Stimulated activated CD4-positive, alpha-beta T cell treated with anti-CD3 and anti-CD28 coated beads, Interleukin-12 subunit alpha, Interleukin-12 subunit beta, amount 100 ng/mL, for 4 hours (primary cell): Measurements from ENCODE around the gene NOS1AP.

Experiments used
- DNase-seq: peaks from one replicate; pipeline ENCODE4 v3.0.0-alpha.2; 2020

Gene NOS1AP

GRCh38 chr1:162139211-162139610 lies 69.7 kb downstream of the NOS1AP start:
- no peak for DNase-seq

DNA sequence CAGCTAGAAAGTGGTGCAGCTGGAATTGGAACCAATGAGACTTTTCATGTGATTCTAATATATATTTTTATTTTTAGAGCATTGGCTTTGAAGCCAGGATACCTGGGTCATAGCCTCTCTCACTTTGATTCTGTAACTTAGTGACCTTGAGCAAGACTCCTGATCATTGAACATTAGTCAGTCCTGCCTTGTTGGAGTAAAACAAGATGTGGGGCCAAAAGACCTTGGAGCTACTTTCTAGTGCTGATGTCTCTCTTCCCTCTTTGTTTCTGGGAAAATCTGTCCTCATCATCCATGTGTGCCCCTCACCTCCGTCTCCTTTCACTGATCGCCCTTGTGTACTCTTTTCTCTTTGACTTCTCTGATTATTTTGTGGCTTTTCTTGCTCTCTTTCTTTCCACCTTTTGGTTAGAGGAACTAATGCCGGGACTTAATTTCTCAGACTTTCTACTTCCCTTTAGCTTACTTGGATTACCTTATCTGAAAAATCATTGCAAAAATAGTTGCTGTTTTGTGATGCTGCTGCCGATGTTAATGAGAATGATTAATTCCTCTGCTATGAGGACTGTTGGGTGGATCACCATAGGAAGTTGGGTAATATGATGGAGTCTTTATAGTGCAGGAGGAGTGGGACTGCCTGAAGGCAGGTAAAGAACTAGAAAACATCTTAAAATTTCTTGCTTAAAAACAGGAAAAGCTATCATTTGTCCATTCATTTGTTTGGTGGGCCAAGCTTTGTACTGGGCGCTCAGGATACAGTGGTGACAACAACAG lies 72.0 kb downstream of the NOS1AP start:
- DNase-seq = no peak

DNA sequence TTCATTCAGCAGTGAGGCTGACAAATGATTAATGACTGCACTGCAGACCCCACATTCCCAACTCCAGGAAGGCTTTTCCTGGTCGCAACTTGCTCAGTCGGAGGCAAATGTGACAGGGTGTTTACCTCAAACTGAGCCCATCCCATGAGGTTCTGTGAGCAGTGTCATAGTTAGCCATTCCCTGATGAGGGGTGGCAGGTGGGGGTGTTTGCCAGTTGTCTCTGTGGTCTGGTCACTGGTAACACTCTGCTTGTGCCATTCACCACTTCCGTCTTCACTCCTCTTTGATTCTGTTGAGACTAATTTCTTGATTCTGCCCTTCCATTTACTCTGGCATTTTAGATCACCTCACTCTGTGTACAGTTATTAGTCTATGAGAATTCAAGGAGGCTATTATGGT lies 73.5 kb downstream of the NOS1AP start:
- no peak for DNase-seq

DNA sequence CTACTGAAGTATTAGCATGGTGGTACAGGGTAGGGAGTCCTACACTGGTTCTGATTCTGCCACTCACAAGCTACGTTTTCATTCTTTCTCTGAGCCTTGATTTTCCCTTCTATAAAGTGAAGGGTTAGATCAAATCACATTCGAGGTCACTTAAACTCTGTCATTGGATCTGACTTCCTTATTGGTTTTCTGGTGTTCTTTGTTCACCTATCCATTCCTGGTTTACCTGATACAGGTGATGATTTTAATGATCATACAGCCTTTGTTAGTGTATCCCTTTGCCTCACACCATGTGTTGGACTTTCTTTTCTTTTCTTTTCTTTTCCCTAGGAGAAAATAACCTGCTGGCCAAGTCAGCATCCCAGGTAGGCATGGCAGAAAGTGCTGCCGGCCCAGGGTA lies 74.8 kb downstream of the NOS1AP start:
- no peak for DNase-seq

- DNase-seq = no peak
These were observed 75.4 kb downstream of the NOS1AP start for GRCh38 chr1:162144853-162145252.

- no peak for DNase-seq
These were observed 75.9 kb downstream of the NOS1AP start for GRCh38 chr1:162145280-162145965.

- DNase-seq = no peak
These were observed 76.6 kb downstream of the NOS1AP start for GRCh38 chr1:162145966-162146696.

- DNase-seq = no peak
These were observed 78.3 kb downstream of the NOS1AP start for GRCh38 chr1:162147760-162148159.

- no peak for DNase-seq
These were observed 80.6 kb downstream of the NOS1AP start for GRCh38 chr1:162150112-162150511.

DNA sequence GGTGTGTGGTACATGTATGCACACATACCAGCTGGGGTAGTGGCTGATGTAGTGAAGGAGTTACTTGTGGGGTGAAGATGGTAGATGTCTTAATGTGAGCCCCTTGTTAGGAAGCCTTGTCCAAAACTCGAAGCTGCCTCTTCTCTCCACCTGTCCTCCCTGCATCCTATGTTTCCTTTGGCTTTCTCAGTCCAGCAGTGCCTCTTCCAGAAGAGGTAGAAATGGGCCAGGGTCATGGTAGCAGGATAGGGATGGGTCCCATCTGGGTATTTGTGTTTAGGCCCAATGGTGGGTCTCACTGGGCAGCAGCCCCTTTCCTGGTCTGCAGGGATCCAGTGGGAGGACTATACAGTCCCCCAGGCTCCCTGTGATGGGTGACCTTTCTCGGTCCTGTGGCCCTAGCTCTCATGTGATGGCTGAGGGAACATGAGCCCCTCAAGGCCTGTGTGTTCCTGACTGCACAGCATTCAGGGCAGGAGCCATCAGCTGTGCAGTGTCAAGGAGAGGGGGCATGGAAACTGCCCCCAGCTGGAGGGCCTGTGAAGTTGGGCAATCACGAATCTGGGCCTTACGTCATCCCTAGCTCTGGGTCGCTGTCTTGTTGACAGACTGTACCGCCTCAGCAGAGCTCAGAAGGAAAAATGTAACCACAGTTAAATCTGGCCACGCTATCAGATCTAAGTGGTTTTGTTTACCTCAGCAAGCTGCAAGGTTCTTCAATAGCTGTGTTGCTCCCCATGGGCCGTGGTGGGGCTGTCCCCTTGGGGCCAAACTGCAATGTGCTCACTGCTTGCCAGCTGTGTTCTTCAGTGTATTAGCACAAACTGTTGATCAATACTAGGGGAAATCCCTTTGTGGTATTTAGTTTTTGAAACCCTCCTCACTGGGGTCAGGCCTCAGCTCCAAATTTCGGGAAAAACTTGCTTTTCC lies 82.7 kb downstream of the NOS1AP start:
- no peak for DNase-seq

GRCh38 chr1:162153374-162153773 lies 83.9 kb downstream of the NOS1AP start:
- DNase-seq = no peak

GRCh38 chr1:162157469-162157868 lies 88.0 kb downstream of the NOS1AP start:
- DNase-seq = no peak

- no peak for DNase-seq
These were observed 89.3 kb downstream of the NOS1AP start for GRCh38 chr1:162158624-162159271.

- no peak for DNase-seq
These were observed 90.0 kb downstream of the NOS1AP start for GRCh38 chr1:162159515-162159914.

DNA sequence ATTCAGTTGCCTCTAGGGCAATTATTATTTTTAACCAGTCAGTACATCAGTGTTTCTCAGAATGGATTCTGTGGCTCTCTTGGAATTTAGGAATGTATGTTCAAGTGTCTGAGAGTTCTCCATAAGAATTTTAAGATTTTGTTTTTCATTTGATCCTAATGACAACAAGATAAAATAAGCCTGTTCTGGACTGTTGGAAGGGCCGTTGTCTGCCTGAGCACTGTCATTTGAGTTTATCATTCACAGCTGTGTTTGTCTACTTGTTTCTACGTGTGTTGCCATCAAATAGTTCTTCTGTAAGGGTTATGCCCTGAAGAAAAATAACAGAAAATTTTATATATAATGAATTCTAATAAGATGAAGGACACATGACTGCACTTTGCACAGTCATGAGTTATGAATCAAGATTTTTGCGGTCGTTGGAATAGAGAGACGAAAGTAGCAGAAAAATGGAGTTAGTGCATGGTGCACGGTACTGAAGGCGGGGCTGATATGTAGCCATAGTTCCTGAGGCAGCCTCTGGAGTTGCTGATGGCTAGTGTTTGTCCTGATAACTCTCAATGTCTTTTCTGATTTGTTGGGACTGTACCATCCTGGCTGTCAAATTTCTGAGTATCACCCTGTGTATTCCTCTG lies 92.5 kb downstream of the NOS1AP start:
- DNase-seq = no peak

DNA sequence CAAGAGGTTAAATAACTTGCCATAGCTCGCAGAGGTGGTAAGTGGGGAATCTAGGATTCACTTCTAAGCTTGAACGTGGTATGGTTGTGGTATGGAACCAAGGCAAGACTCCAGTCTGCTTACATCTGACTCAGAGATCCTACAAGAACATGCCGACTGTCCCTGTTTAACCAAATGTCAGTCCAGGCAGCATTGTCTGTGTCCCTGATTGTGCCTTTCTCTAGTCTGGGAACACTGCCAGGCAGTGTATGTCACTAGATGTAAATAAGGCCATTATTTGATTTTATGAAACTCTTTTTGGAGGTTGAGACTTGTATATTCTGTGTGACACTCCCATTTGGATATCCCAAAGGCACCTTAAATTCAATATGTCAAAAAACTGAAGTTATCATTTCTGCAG lies 96.0 kb downstream of the NOS1AP start:
- no peak for DNase-seq

DNA sequence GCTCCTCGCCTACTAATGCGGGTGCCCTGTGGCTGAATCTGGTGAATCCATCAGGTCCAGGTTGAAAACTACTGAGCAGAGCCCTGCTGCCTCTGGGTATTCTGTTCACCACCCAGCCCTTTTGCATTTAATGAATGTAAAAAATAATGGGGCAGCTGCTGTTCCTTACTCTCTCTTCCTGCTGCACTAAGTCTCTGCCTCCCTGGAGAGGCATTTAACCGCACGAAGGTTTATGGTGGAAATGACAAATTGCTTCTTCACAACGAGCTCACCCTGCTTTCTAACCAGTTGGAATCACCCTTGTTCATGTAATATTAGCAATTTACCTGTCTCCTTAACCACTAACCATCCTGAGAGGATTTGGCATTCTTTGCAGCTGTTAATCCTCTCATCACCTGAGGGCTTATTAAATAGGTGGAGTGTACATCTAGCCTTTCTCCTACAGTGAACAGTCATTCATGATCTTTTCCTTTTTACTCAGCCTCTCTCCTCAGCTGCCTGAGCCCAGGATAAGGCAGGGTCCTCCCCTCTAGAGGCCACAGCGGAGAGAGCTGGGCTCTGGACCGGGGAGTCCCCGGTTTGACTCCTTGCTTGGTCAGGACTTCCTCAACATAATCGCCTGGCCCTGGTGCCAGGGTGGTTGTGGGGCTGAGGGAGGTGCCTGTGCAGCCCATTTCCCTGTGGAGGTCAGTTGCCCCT lies 97.6 kb downstream of the NOS1AP start:
- no peak for DNase-seq

GRCh38 chr1:162168261-162168660 lies 98.8 kb downstream of the NOS1AP start:
- DNase-seq = no peak

DNA sequence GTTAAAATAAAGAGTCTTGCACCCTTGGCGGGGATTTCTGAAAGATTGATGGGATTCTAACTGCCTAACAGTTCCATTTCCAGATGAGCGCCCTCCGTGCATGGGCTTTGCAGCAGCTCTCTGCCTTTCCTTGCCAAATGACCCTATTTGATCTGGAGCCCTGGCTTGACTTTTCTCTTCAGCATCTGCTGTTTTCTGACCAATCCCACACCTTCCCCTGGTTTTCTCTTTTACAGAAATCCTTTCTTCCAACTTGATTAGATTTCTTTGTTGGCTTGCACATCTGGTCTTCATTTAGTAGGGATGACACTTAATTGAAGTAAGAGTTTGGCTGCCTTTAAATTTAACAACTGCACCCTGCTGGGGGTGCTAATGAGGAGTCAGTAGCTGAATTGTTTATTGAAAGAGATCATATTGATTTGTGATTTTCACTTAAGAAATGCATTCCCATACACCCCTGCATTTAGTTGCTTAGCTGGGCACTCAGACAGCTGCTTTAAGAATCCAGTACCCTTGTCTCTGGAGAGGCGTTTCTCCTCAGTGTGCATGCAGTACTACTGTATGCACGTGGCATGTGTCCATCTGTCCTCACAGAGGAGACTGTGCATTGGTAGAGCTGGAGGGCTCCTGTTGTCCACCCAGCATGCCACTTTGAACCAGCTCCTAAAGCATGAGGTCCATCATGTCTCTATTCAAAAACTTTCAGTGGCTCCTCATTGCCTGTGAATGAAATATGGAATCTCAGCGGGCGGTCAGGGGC lies 99.7 kb downstream of the NOS1AP start:
- DNase-seq = no peak

DNA sequence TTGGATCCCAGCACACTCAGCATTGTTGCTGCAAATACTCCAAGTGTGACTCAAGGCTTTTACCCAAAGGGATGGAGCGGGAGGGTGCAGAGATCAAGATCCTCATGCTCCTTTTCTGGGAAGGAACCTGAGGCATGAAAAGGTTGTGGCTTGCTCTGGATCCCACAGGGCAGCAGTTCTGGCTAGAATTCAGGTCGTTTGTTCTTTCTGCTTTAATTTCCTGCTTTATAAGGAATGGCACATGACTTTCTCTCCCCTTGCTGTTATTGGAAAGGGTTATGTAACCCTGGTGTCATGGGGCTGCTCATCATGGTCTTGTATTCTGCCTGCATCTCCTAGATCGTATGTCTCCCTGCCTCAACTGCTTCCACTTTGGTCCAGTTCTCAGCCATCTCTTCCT lies 101.6 kb downstream of the NOS1AP start:
- DNase-seq = no peak
